NOMO-1 treated with dmso at 0.1 percent for 144 hours (cell line): ENCODE results near the gene TRAM2.
"Not testable (repeated sequence)": the region's sequence is repeated elsewhere in the genome, so short reads cannot be mapped to it uniquely, and the experiment has no call there.

Experiments used
- DNase-seq: peaks from one replicate; lab custom pipeline; 2025; ENCODE audit not compliant: unreplicated experiment; lab: John Stamatoyannopoulos, UW

Gene TRAM2

DNA sequence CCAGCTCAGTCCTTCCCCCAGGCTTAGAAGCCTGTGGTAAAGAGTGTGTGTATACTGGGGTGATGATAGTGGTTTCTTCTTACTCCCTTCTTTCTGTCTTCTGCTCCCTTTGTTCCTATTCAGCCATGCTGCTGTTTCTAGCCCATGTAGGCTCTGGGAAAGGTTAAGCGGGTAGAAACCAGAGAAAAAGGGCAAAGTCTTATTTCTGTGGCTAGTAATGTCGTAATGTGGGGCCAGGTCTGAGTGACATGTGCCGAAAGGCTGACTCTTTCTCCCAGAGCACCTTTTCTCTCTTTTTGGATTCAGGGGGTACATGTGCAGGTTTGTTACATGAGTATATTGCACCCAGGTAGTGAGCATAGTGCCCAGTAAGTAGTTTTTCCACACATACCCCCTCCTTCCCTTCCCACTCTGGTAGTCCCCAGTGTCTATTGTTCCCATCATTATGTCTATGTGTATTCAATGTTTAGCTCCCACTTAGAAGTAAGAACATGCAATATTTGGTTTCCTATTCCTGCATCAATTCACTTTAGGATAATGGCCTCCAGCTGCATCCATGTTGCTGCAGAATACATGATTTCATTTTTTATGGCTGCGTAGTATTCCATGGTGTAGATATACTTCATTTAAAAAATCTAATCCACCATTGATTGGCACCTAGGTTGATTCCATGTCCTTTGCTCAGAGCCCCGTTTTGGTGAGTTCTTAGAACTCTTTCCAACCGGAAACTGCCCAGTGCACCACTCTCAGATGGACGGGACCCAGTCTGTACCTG, 82.4 kb downstream of the TRAM2 start:
- DNase-seq: no peak

DNA sequence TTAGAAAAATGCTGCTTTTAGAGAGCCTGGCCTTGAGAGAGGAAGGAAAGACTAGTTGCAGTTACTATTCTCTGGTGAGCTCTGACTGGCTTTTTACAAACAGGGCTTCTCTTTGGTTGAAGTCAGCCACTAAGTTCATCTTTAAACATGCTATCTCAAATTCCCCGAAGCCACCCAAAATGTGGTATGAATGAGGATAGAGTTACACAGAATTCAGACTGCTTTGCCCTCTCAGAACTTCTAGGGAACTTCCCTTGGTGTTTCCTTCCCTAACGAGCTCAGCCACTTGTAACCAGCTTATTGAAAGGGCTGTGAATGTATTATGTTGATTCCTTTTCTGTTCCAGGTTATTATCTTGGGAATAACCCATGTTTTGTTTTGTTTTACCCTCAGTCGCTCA, 83.2 kb downstream of the TRAM2 start:
- DNase-seq: no peak

DNA sequence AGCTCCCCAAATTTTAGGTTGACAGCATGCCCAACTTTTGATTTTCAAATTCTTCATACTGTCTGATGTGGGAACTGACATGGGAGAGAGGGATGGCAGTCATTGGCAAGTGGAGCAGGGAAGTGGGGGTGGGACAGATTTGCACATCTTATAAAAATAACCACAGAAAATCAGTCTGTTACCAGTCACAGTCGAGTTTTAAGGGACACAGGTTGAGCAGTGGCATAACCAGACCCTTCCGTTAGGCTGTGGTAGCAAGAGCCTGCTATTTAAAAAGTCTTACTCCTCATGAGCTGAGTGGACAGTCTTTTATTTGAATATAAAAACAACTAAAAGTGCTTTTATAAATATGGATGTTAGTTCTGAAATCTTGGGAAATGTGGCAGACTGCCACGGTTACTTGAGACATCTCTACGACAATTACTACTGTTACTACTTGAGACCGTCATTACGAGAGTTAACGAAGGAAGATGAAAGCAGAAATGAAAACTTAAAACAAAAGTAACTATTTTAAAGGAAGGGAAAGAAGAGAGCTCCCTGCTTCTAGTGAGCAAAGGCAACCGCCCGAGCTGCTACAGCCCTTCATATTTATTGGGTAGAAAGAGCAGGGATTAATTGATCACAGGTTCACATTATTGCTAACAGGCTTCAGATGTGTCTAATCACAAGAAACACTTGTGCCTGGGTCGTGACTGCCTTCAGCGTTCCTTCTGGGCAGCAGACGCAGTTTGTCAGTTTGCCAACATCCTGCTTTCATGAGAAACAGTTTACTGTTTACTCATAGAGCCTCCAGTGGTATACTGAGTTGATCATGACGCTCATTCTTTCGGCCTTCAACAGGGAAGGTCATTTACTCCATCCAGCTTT, 85.4 kb downstream of the TRAM2 start:
- DNase-seq: no peak

DNA sequence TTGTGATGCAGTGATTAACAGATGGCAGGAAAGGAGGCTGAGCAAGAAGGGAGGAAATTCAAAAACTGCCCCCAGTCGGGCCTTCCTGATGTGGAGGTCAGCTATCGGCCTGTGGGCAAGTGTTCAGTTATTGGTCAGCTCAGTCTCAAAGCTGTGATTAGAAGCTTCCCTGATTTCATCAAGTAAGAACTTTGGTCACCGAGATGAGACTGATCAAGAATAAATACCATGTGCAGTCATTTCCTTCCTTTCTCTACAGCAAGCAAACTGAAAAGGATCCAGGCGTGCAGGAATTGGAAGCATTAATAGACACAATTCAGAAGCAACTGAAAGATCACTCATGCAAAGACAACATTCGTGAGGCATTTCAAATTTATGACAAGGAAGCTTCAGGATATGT, 87.0 kb downstream of the TRAM2 start:
- no peak for DNase-seq

DNA sequence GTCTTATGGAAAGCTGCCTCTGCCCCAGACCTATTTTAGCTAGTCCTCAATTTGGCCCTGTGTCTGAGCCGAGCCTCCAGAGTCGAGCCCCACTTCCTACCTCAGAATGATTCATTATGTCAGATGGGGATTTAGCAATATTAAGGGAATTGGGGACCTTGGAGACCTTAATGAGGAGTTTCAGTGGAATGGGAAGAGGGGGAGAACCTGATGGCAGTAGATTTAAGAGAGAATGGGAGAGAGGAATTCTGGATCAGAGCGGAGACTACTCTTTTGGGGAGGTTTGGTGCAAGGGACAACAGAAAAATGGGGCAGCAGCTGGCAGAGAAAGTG, 93.2 kb downstream of the TRAM2 start:
- no peak for DNase-seq

DNA sequence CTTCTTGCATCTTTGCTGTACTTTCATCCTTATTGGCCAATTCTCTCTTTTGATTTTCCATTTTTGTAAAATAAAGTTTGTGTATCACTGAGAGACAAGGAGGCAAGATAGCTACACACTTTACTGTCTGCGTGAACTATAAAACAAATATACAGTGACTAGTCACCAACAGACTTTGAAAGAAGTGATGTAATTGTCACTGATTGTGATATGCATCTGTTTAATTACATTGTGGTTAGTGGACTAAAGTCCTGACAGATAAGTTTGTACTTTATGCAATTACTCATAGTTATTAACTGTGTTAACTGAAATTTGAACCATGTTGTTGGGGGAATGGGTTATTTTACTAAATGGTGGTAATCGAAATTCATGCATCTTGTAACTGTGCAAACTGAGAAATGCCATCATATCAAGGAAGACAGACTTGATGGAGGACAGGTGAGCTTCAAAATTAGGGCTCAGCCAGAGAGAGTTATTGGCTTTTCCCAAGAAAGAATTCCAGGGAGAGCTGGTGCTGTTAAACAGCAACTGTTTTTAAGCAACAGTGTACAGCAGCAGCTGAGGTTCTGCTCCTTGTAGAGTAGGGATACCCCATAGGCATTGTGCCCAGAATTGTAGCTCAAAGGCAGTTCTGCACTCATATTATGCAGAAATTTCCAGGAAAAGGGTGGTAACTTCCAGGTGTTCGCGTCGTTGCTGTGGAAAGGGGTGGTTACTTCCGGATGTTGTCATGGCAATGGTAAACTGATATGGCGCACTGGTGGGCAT, 93.8 kb downstream of the TRAM2 start:
- DNase-seq: no peak

DNA sequence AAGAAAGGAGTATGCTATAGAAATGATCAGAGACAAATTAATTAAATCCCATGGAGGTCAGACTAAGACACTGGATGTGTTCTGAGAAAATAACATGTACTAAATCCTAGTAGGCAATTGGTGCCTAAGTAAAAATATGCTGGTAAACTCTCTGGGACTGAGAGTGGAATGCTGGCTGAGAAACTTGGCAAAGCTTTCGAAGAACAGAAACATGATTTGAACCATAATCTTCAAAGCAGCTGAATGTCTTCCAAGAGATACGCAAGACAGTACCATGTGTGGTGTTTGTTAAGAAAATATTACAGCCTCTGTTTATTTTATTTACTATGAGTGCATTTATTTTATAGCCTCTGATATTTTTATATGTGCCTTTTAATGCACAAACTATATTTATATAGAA, 101.6 kb downstream of the TRAM2 start:
- no peak for DNase-seq

DNA sequence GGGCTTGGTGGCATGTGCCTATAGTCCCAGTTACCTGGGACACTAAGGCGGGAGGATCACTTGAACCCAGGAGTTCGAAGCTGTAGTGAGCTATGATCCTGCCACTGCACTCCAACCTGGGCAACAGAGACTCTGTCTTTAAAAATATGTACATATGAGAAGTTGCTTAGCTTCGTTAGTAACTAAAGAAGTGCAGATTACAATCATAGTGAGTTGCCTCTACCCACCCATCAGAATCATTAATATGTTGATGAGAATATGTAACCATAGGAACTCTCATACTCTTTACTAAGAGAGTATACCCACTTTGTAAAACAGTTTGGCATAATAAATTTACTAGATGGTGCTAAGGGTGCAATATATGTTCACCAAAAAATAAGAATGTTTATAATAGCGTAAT, 102.7 kb downstream of the TRAM2 start:
- DNase-seq: no peak

DNA sequence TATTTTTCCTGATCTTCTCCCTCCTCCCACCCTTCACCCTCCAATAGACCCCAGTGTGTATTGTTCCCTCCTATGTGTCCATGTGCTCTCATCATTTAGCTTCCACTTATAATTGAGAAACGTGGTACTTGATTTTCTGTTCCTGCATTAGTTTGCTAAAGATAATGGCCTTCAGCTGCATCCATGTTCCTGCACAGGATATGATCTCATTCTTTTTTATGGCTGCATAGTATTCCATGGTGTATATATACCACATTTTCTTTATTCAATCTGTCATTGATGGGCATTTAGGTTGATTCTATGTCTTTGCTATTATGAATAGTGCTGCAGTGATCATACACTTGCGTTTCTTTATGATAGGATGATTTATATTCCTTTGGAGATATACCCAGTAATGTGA, 115.7 kb downstream of the TRAM2 start:
- DNase-seq: not testable (repeated sequence)

DNA sequence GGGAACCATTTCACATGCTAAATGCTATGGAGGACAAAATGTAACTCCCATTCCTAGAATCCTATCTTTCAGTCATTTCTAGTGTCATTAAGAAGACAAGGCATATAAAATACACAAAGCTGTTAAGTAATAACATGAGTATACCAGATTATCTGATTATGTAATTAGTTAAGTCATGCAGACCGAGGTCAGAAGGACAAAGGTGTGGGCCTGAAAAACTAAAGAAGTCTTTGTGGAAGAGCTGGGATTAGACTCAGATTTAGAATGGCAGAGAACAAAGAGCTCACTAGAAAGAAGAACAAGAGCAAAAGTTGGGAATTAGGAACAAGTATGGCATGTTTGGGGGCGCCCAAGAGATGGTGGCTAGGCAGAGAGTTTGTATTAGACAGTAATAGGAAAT, 119.8 kb downstream of the TRAM2 start:
- DNase-seq: no peak

DNA sequence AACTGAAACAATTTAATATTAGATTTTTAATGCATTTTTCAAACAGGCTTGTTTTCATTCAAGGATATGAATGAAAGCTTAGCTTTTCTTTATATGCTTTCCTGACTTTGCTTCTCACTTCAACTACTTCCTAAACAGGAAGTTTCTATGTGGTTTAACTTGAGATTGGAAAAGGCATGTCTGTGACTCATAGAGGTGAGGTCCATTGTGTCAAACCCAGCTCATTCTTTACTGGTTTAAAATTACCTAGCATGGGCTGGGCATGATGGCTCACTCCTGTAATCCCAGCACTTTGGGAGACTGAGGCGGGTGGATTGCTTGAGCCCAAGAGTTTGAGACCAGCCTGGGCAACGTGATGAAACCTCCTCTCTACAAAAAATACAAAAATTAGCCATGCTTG, 122.3 kb downstream of the TRAM2 start:
- no peak for DNase-seq
